HG02884 (cell line): Measurements from ENCODE around the gene TNS3.
A peak's percentile ranks its signal among the peaks of the same experiment; 100 is the strongest.

Source experiments
- ATAC-seq: cut with Tn5 transposase; IDR thresholded peaks from one replicate; pipeline ENCODE4 v1.9.1; 2021; ENCODE audit warnings: mild to moderate bottlenecking, moderate library complexity; ENCODE audit not compliant: unreplicated experiment

The TNS3 gene

GRCh38 chr7:47582764-47583738 lies 1.1 kb upstream of the TNS3 start:
- ATAC-seq, result no peak

- ATAC-seq, result no peak
These were observed 490 bp downstream of the TNS3 start for GRCh38 chr7:47581438-47581803.

GRCh38 chr7:47580811-47581331 lies 1.0 kb downstream of the TNS3 start:
- no peak for ATAC-seq

GRCh38 chr7:47580175-47580706 lies 1.7 kb downstream of the TNS3 start:
- ATAC-seq, result no peak

GRCh38 chr7:47579458-47579857 lies 2.5 kb downstream of the TNS3 start:
- ATAC-seq, result no peak

- ATAC-seq, result no peak
These were observed 3.2 kb downstream of the TNS3 start for GRCh38 chr7:47578579-47579270.

- no peak for ATAC-seq
These were observed 4.5 kb downstream of the TNS3 start for GRCh38 chr7:47577321-47577919.

GRCh38 chr7:47576866-47577306 lies 5.0 kb downstream of the TNS3 start:
- no peak for ATAC-seq

GRCh38 chr7:47576031-47576865 lies 5.7 kb downstream of the TNS3 start:
- ATAC-seq, result no peak

- peak; percentile 78 for ATAC-seq
These were observed 7.2 kb downstream of the TNS3 start for GRCh38 chr7:47574482-47575329.

- ATAC-seq, result no peak
These were observed 8.0 kb downstream of the TNS3 start for GRCh38 chr7:47573758-47574481.

- ATAC-seq, result no peak
These were observed 8.8 kb downstream of the TNS3 start for GRCh38 chr7:47572939-47573757.

GRCh38 chr7:47572094-47572445 lies 9.8 kb downstream of the TNS3 start:
- ATAC-seq, result no peak

- ATAC-seq, result no peak
These were observed 10.4 kb downstream of the TNS3 start for GRCh38 chr7:47571331-47572093.

GRCh38 chr7:47570649-47571050 lies 11.3 kb downstream of the TNS3 start:
- ATAC-seq, result no peak

- no peak for ATAC-seq
These were observed 13.4 kb downstream of the TNS3 start for GRCh38 chr7:47568547-47568946.

- ATAC-seq, result no peak
These were observed 13.9 kb downstream of the TNS3 start for GRCh38 chr7:47568056-47568455.
